Gastroesophageal sphincter (tissue), 4 donors: Measurements from ENCODE around the gene BLOC1S5. TPM values are rescaled to one million over a fixed set of nuclear protein-coding genes. Genes with fewer than 3 reads are reported as not detected.

Experiments
- ATAC-seq: fragments of 150-250 bp; one replicate; pipeline ENCODE4 v1.9.1; 2016; ENCODE audit warnings: mild to moderate bottlenecking, moderate library complexity
- H3K27ac ChIP-seq, 4 donors: fragments of 200-600 bp; sonication (generic) in 3 of 4; 1 replicate in 3 of 4; 2 replicates in 1 of 4; pipeline ENCODE4 v1.5.1; 2016 to 2019
- H3K27me3 ChIP-seq: fragments of 200-600 bp; sonication (generic); one replicate; pipeline ENCODE4 v1.5.1; 2019
- H3K36me3 ChIP-seq, 2 donors: fragments of 200-600 bp; sonication (generic); one replicate each; pipeline ENCODE4 v1.5.1; 2019; ENCODE audit warnings: control low read depth in 1 of 2
- H3K4me1 ChIP-seq, 3 donors: fragments of 200-600 bp; sonication (generic); 1 replicate in 2 of 3; 2 replicates in 1 of 3; pipeline ENCODE4 v1.5.1; 2016 to 2019; ENCODE audit warnings: control low read depth in 2 of 3
- H3K4me3 ChIP-seq, 2 donors: fragments of 200-600 bp; sonication (generic); one replicate each; pipeline ENCODE4 v1.5.1; 2019; ENCODE audit warnings: mild to moderate bottlenecking in 1 of 2, moderate library complexity in 1 of 2
- H3K9me3 ChIP-seq, 3 donors: fragments of 200-600 bp; sonication (generic); one replicate each; pipeline ENCODE4 v1.5.1; 2017 to 2019; ENCODE audit warnings: control low read depth in 2 of 3
- EP300 ChIP-seq: sonication (generic); formaldehyde crosslinking; IDR thresholded peaks from one replicate; pipeline ENCODE4 v1.6.1; 2017; ENCODE audit warnings: antibody characterized with exemption, mild to moderate bottlenecking
- POLR2A ChIP-seq, 2 donors: fragments of 450-650 bp; IDR thresholded peaks; one replicate each; pipeline ENCODE4 v1.6.1; 2017; ENCODE audit warnings: antibody characterized with exemption in 2 of 2, mild to moderate bottlenecking in 2 of 2, moderate library complexity in 1 of 2
- POLR2AphosphoS5 ChIP-seq: sonication (generic); formaldehyde crosslinking; IDR thresholded peaks from one replicate; pipeline ENCODE4 v1.6.1; 2017; ENCODE audit warnings: antibody characterized with exemption
- WGBS, 2 donors: methylation state at CpG; one replicate each; pipeline ENCODE4 v1.1.5; 2018; ENCODE audit warnings: low coverage in 1 of 2; 5-methylcytosine and 5-hydroxymethylcytosine counted together
- total RNA-seq, 4 donors: library from RNA; depleted of rRNA; stranded (reverse); fragments of >200 nt; gene quantifications; one replicate each; pipeline ENCODE4 v1.1.0, GENCODE V29; 2016
- TF ChIP-seq, protein P1 (sequence below), 4 experiments: fragments of 200-600 bp in 2 of 4; fragments of 450-650 bp in 2 of 4; sonication (generic) in 1 of 4; IDR thresholded peaks; one replicate each; pipeline ENCODE4 v1.5.1; 2017 to 2019; ENCODE audit warnings: antibody characterized with exemption in 4 of 4, mild to moderate bottlenecking in 2 of 4, moderate library complexity in 2 of 4

Gene BLOC1S5
- total RNA-seq, 4 donors from 2014 or later: 10.9 to 15.7 (median 14.8) TPM

DNA sequence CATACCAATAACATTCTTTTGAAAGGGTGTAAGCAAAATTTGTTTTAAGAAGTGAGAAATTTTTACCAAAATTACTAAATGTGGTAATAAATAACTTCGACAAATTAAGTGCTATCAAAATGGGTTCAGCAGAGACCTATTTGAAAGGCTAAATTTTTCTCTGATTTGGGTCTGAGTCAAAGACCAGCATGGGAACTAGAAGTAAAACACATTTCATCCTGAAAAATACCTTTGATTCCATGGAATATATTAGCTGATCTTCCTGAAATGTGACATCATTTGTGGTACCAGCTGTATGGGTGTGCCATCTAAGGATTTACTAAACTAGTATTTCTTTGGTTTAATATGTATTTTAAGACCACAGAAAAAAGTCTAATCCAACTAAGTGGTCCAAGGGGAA, 63.6 kb downstream of the BLOC1S5 start:
- 77 to 89% methylated on average over 1 of the region's 1 CpG for WGBS, 2 donors
- peaks cover 0 to 21% (median 0%) of the 10 kb centered on the region in 3 donors for H3K4me1 ChIP-seq
- no peaks in the 10 kb centered on the region for H3K27me3 ChIP-seq
- H3K36me3 ChIP-seq: no peaks in the 10 kb centered on the region
- H3K4me3 ChIP-seq: no peak overlapping the region
- H3K27ac ChIP-seq: no peak overlapping the region
- H3K9me3 ChIP-seq: no peaks in the 10 kb centered on the region
- ATAC-seq: no peak
- TF ChIP-seq POLR2AphosphoS5 (no peak), POLR2A (IDR thresholded peaks at IDR 0.05) (no peak), EP300 (no peak)
- TF ChIP-seq, protein P1, sequence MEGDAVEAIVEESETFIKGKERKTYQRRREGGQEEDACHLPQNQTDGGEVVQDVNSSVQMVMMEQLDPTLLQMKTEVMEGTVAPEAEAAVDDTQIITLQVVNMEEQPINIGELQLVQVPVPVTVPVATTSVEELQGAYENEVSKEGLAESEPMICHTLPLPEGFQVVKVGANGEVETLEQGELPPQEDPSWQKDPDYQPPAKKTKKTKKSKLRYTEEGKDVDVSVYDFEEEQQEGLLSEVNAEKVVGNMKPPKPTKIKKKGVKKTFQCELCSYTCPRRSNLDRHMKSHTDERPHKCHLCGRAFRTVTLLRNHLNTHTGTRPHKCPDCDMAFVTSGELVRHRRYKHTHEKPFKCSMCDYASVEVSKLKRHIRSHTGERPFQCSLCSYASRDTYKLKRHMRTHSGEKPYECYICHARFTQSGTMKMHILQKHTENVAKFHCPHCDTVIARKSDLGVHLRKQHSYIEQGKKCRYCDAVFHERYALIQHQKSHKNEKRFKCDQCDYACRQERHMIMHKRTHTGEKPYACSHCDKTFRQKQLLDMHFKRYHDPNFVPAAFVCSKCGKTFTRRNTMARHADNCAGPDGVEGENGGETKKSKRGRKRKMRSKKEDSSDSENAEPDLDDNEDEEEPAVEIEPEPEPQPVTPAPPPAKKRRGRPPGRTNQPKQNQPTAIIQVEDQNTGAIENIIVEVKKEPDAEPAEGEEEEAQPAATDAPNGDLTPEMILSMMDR (IDR thresholded peaks at IDR 0.05): no peak

- ATAC-seq: no peak
- TF ChIP-seq POLR2A (IDR thresholded peaks at IDR 0.05): no peak
- no peak for TF ChIP-seq POLR2AphosphoS5
- TF ChIP-seq, protein P1 (IDR thresholded peaks at IDR 0.05): no peak
- TF ChIP-seq EP300: no peak
- 89 to 97% methylated on average over 4 of the region's 4 CpGs for WGBS, 2 donors
- H3K4me1 ChIP-seq: peaks cover 0 to 21% (median 0%) of the 10 kb centered on the region in 3 donors
- no peak overlapping the region for H3K4me3 ChIP-seq
- no peaks in the 10 kb centered on the region for H3K27me3 ChIP-seq
- H3K9me3 ChIP-seq: no peaks in the 10 kb centered on the region
- no peak overlapping the region for H3K27ac ChIP-seq
- H3K36me3 ChIP-seq: no peaks in the 10 kb centered on the region
These were observed 64.0 kb downstream of the BLOC1S5 start for GRCh38 chr6:8000188-8000596.

GRCh38 chr6:7999201-7999600, 65.0 kb downstream of the BLOC1S5 start:
- 53 to 76% methylated on average over 2 to 3 of the region's 3 CpGs for WGBS, 2 donors
- Histone ChIP-seq H3K36me3 (no peaks in the 10 kb centered on the region), H3K4me3 (no peak overlapping the region), H3K4me1 (peaks cover 0 to 21% (median 0%) of the 10 kb centered on the region in 3 donors), H3K9me3 (no peaks in the 10 kb centered on the region), H3K27me3 (no peaks in the 10 kb centered on the region), H3K27ac (no peak overlapping the region)
- TF ChIP-seq EP300 (no peak), POLR2A (IDR thresholded peaks at IDR 0.05) (no peak), POLR2AphosphoS5 (no peak)
- TF ChIP-seq, protein P1 (IDR thresholded peaks at IDR 0.05): no peak
- no peak for ATAC-seq

DNA sequence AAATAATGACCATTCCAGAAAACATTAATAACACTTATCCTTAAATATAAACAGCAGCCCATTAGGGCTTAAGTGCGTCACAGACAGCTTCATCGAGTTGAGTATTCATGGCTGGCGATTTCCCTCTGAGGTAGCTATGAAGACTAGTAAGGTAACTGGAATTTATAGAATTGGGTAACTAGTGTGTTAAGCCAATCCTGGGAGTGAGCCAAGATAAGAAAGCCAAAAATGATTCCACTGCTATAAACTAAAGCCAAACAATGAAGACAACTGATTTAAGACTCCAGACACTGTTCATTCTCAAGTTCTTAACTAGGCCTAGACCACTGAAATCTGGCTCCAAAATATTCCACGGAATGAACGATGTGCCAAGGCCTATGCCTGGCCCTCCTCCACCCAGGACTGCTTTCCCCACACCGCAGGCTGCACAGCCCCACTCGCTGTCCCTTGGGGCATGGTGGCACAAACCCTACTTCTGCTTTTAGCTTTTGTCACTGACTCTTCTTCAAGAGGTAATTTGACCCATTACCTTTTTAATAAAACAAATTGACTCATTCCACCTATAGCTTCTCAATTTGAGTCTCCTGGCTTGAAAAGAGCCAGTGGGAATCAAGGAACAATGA, 66.0 kb downstream of the BLOC1S5 start:
- Histone ChIP-seq H3K4me3 (no peak overlapping the region), H3K4me1 (peaks cover 0 to 21% (median 0%) of the 10 kb centered on the region in 3 donors), H3K9me3 (no peaks in the 10 kb centered on the region), H3K36me3 (no peaks in the 10 kb centered on the region), H3K27ac (no peak overlapping the region), H3K27me3 (no peaks in the 10 kb centered on the region)
- 37 to 54% methylated on average over 7 of the region's 7 CpGs for WGBS, 2 donors
- peak; percentile 74 for TF ChIP-seq POLR2AphosphoS5
- no peak for TF ChIP-seq EP300
- ATAC-seq: peak; percentile 70

GRCh38 chr6:7997286-7997685, 66.9 kb downstream of the BLOC1S5 start:
- no peak overlapping the region for H3K4me3 ChIP-seq
- no peak overlapping the region for H3K27ac ChIP-seq
- ATAC-seq: no peak
- H3K27me3 ChIP-seq: no peaks in the 10 kb centered on the region
- peaks cover 0 to 25% (median 0%) of the 10 kb centered on the region in 3 donors for H3K4me1 ChIP-seq
- no peak for TF ChIP-seq POLR2A (IDR thresholded peaks at IDR 0.05)
- TF ChIP-seq, protein P1 (IDR thresholded peaks at IDR 0.05): no peak
- TF ChIP-seq EP300: no peak
- TF ChIP-seq POLR2AphosphoS5: no peak
- H3K36me3 ChIP-seq: no peaks in the 10 kb centered on the region
- 43 to 47% methylated on average over 3 of the region's 3 CpGs for WGBS, 2 donors
- no peaks in the 10 kb centered on the region for H3K9me3 ChIP-seq
